GM23338 (cell line): ENCODE measurements around the gene FMN2. TPM values are rescaled to one million over a fixed set of nuclear protein-coding genes. Genes with fewer than 3 reads are reported as not detected.

ENCODE experiments used
- ATAC-seq: fragments of 200-7000 bp; cut with Tn5 transposase; 3 replicates; pipeline ENCODE4 v1.9.1; 2020
- DNase-seq: peaks from one replicate; pipeline ENCODE4 v3.0.0-alpha.2; 2015; ENCODE audit warnings: low spot score
- H2AFZ ChIP-seq: fragments of 200-600 bp; sonication (generic); 2 replicates; pipeline ENCODE4 v1.8.0; 2016; ENCODE audit warnings: antibody characterized with exemption, mild to moderate bottlenecking, moderate library complexity
- H3F3A ChIP-seq: fragments of 200-600 bp; sonication (generic); replicated peaks from 2 replicates; pipeline ENCODE4 v1.8.0; 2017; ENCODE audit warnings: antibody characterized with exemption, mixed run types, low read depth
- H3K27ac ChIP-seq: fragments of 200-600 bp; sonication (generic); 2 replicates; pipeline ENCODE4 v1.6.1; 2016; ENCODE audit warnings: low read depth
- H3K27me3 ChIP-seq: fragments of 200-600 bp; sonication (generic); 2 replicates; pipeline ENCODE4 v1.8.0; 2016; ENCODE audit warnings: mild to moderate bottlenecking, mixed run types, moderate library complexity; ENCODE audit not compliant: insufficient read depth
- H3K36me3 ChIP-seq: fragments of 200-600 bp; sonication (generic); 2 replicates; pipeline ENCODE4 v1.8.0; 2016; ENCODE audit warnings: mild to moderate bottlenecking; ENCODE audit not compliant: insufficient read depth
- H3K4me1 ChIP-seq: fragments of 200-600 bp; sonication (generic); 2 replicates; pipeline ENCODE4 v1.8.0; 2016; ENCODE audit warnings: mild to moderate bottlenecking, moderate library complexity; ENCODE audit not compliant: insufficient read depth
- H3K4me2 ChIP-seq: fragments of 200-600 bp; sonication (generic); 2 replicates; pipeline ENCODE4 v1.7.1; 2017; ENCODE audit warnings: mixed run types
- H3K4me3 ChIP-seq: fragments of 200-600 bp; sonication (generic); 2 replicates; pipeline ENCODE4 v1.6.1; 2016; ENCODE audit warnings: mixed run types
- H3K79me2 ChIP-seq: fragments of 200-600 bp; sonication (generic); replicated peaks from 2 replicates; pipeline ENCODE4 v1.8.0; 2017; ENCODE audit warnings: mild to moderate bottlenecking; ENCODE audit not compliant: insufficient read depth
- H3K9me2 ChIP-seq: fragments of 200-600 bp; sonication (generic); 2 replicates; pipeline ENCODE4 v1.8.0; 2017; ENCODE audit not compliant: insufficient read depth
- H4K20me1 ChIP-seq: fragments of 200-600 bp; sonication (generic); replicated peaks from 2 replicates; pipeline ENCODE4 v1.8.0; 2017; ENCODE audit warnings: mild to moderate bottlenecking; ENCODE audit not compliant: insufficient read depth
- H3K27ac Mint-ChIP-seq: 2 replicates; pipeline ENCODE4 v1.8.0; 2020; ENCODE audit warnings: inconsistent platforms, mild to moderate bottlenecking, moderate library complexity, mixed read lengths
- H3K27me3 Mint-ChIP-seq: 3 replicates; pipeline ENCODE4 v1.8.0; 2022; ENCODE audit warnings: low read depth, mild to moderate bottlenecking, moderate library complexity, mixed read lengths, inconsistent platforms; ENCODE audit not compliant: insufficient read depth, poor library complexity
- H3K36me3 Mint-ChIP-seq: 3 replicates; pipeline ENCODE4 v1.8.0; 2021; ENCODE audit warnings: low read depth, mild to moderate bottlenecking, inconsistent platforms, moderate library complexity, mixed read lengths
- H3K4me1 Mint-ChIP-seq: 3 replicates; pipeline ENCODE4 v1.8.0; 2020; ENCODE audit warnings: mild to moderate bottlenecking, inconsistent platforms, mixed read lengths
- H3K4me3 Mint-ChIP-seq: 3 replicates; pipeline ENCODE4 v1.8.0; 2021; ENCODE audit warnings: moderate library complexity, mild to moderate bottlenecking, inconsistent platforms, mixed read lengths
- H3K9me3 Mint-ChIP-seq: 3 replicates; pipeline ENCODE4 v1.8.0; 2020; ENCODE audit warnings: moderate library complexity, mild to moderate bottlenecking, inconsistent platforms, mixed read lengths
- CREB1 ChIP-seq: fragments of 250-450 bp; sonication (Bioruptor Pico); IDR thresholded peaks from 2 replicates; pipeline ENCODE4 v1.5.0; 2020; ENCODE audit warnings: low read depth, mild to moderate bottlenecking, moderate library complexity
- CTCF ChIP-seq, 2 experiments: fragments of 200-600 bp in 1 of 2; sonication (generic) in 1 of 2; conservative IDR thresholded peaks; 2 replicates each; pipeline versions ENCODE4 v1.5.1 to v1.6.1; 2016 to 2017; ENCODE audit warnings: antibody characterized with exemption in 2 of 2, low read depth in 2 of 2, mild to moderate bottlenecking in 2 of 2, moderate library complexity in 1 of 2
- ETS1 ChIP-seq: IDR thresholded peaks from 2 replicates; pipeline ENCODE4 v1.6.1; 2016; ENCODE audit warnings: antibody characterized with exemption
- EZH2 ChIP-seq: fragments of 200-600 bp; sonication (generic); IDR thresholded peaks from one replicate; pipeline ENCODE4 v1.8.0; 2017; ENCODE audit warnings: antibody characterized with exemption, mild to moderate bottlenecking, low read depth; ENCODE audit not compliant: unreplicated experiment
- EZH2phosphoT487 ChIP-seq: fragments of 200-600 bp; sonication (generic); IDR thresholded peaks from one replicate; pipeline ENCODE4 v1.8.1; 2018; ENCODE audit warnings: antibody characterized with exemption; ENCODE audit not compliant: unreplicated experiment
- JUNB ChIP-seq: IDR thresholded peaks from one replicate; pipeline ENCODE4 v1.6.1; 2016; ENCODE audit warnings: antibody characterized with exemption; ENCODE audit not compliant: unreplicated experiment
- NANOG ChIP-seq: IDR thresholded peaks from 2 replicates; pipeline ENCODE4 v1.6.1; 2016; ENCODE audit warnings: antibody characterized with exemption, borderline replicate concordance
- POLR2AphosphoS5 ChIP-seq: IDR thresholded peaks from 2 replicates; pipeline ENCODE4 v1.6.1; 2016; ENCODE audit warnings: antibody characterized with exemption, low read depth
- REST ChIP-seq: IDR thresholded peaks from one replicate; pipeline ENCODE4 v1.6.1; 2018; ENCODE audit warnings: antibody characterized with exemption; ENCODE audit not compliant: unreplicated experiment
- STAT1 ChIP-seq: IDR thresholded peaks from one replicate; pipeline ENCODE4 v1.6.1; 2016; ENCODE audit warnings: antibody characterized with exemption; ENCODE audit not compliant: unreplicated experiment
- ZNF114 ChIP-seq: fragments of 250-450 bp; sonication (Bioruptor Pico); IDR thresholded peaks from 2 replicates; pipeline ENCODE4 v1.5.0; 2020; ENCODE audit warnings: mild to moderate bottlenecking, moderate library complexity
- ZNF331 ChIP-seq: fragments of 250-450 bp; sonication (Bioruptor Pico); IDR thresholded peaks from 2 replicates; pipeline ENCODE4 v1.5.0; 2020; ENCODE audit warnings: low read depth, mild to moderate bottlenecking, moderate library complexity
- ZNF462 ChIP-seq: fragments of 250-450 bp; sonication (Bioruptor Pico); IDR thresholded peaks from 2 replicates; pipeline ENCODE4 v1.5.0; 2020; ENCODE audit warnings: mild to moderate bottlenecking, moderate library complexity
- polyA plus RNA-seq: library from polyadenylated mRNA; unstranded; fragments of >200 nt; fragmentation: Nextera tagmentation; extraction: Ambion mirVana; gene quantifications from 2 replicates; pipeline ENCODE4 v1.2.1, GENCODE V29; 2016
- total RNA-seq: library from RNA; depleted of rRNA; stranded (reverse); fragments of >200 nt; shearing (Covaris generic); gene quantifications from 2 replicates; pipeline ENCODE4 v1.2.3, GENCODE V29; 2014

Gene FMN2
- total and polyA plus RNA-seq, 2 experiments from 2014 or later, result 1.5 to 2.5 TPM

GRCh38 chr1:240207073-240207709 is 115.5 kb downstream of the FMN2 start:
- peaks cover 4% of the 10 kb centered on the region; the same call in 1 of the 3 replicates for H3K9me3 Mint-ChIP-seq
- H4K20me1 ChIP-seq, result no peaks in the 10 kb centered on the region
- no peak overlapping the region for H3K27ac ChIP-seq
- DNase-seq (no peak), ATAC-seq (no peak)
- no peak overlapping the region for H3K4me3 Mint-ChIP-seq
- H3K27me3 Mint-ChIP-seq, result peaks cover 2% of the 10 kb centered on the region
- no peaks in the 10 kb centered on the region for H3K4me1 ChIP-seq
- H3K4me2 ChIP-seq, result no peak overlapping the region
- H2AFZ ChIP-seq, result no peak overlapping the region
- no peaks in the 10 kb centered on the region for H3K79me2 ChIP-seq
- no peaks in the 10 kb centered on the region for H3K36me3 ChIP-seq
- TF ChIP-seq ETS1 (no peak), STAT1 (no peak), ZNF114 (CRISPR knock-in tag) (no peak), EZH2phosphoT487 (no peak), REST (no peak), CREB1 (CRISPR knock-in tag) (no peak), EZH2 (no peak), ZNF462 (no peak), JUNB (no peak), NANOG (no peak), ZNF331 (no peak), POLR2AphosphoS5 (no peak), CTCF (conservative IDR thresholded peaks at IDR 0.05; ENCODE audit: low read depth in 2 of 2) (no peak)
- H3F3A ChIP-seq, result no peaks in the 10 kb centered on the region
- H3K27me3 ChIP-seq, result no peaks in the 10 kb centered on the region
- no peak overlapping the region for H3K27ac Mint-ChIP-seq
- H3K9me2 ChIP-seq, result no peaks in the 10 kb centered on the region
- peaks cover 2% of the 10 kb centered on the region; the same call in 1 of the 3 replicates for H3K4me1 Mint-ChIP-seq
- H3K36me3 Mint-ChIP-seq, result 0 out of 3 replicates have a peak, but pooled peaks cover 2% of the 10 kb centered on the region
- H3K4me3 ChIP-seq, result no peak overlapping the region
